PC-9 (cell line): Measurements from ENCODE around the gene NIPA2.

Source experiments
- EZH2 ChIP-seq: fragments of 200-600 bp; sonication (generic); IDR thresholded peaks from 2 replicates; pipeline ENCODE4 v1.8.0; 2017; ENCODE audit warnings: antibody characterized with exemption, low read depth
- TF ChIP-seq, protein P1 (sequence below): fragments of 200-600 bp; sonication (generic); conservative IDR thresholded peaks from 2 replicates; pipeline ENCODE4 v1.6.1; 2017; ENCODE audit warnings: mixed run types, antibody characterized with exemption, mild to moderate bottlenecking, moderate library complexity

DNA sequence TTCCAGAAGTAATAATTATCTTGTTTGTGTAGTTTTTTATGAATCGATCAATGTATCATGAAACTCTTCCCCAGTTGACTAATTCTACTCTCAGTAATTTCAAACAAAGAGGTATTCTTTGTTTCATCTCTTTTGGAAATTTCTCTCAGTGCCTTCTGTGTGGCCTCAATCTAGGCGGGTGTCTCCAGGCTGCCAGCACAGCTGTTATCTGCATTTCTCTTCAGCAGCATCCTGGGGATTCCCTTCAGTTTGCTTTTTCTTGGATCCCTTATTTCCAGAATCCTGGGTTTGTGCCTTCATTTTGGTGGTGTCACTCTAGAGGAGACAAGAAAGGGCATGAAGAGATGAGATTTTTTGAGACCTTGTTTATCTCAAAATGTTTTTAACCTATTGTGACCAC is 22.7 kb downstream of the NIPA2 start:
- TF ChIP-seq, protein P1, sequence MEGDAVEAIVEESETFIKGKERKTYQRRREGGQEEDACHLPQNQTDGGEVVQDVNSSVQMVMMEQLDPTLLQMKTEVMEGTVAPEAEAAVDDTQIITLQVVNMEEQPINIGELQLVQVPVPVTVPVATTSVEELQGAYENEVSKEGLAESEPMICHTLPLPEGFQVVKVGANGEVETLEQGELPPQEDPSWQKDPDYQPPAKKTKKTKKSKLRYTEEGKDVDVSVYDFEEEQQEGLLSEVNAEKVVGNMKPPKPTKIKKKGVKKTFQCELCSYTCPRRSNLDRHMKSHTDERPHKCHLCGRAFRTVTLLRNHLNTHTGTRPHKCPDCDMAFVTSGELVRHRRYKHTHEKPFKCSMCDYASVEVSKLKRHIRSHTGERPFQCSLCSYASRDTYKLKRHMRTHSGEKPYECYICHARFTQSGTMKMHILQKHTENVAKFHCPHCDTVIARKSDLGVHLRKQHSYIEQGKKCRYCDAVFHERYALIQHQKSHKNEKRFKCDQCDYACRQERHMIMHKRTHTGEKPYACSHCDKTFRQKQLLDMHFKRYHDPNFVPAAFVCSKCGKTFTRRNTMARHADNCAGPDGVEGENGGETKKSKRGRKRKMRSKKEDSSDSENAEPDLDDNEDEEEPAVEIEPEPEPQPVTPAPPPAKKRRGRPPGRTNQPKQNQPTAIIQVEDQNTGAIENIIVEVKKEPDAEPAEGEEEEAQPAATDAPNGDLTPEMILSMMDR, result no peak
- no peak for TF ChIP-seq EZH2
